HepG2 (cell line): ENCODE measurements around the gene MYO15A. TPM values are rescaled to one million over a fixed set of nuclear protein-coding genes. Genes with fewer than 3 reads are reported as not detected.
A peak's percentile ranks its signal among the peaks of the same experiment; 100 is the strongest.

Source experiments
- ATAC-seq: fragments of 200-7000 bp; cut with Tn5 transposase; 3 replicates; pipeline ENCODE4 v1.9.1; 2020; ENCODE audit warnings: mild to moderate bottlenecking, moderate library complexity
- BruUV-seq: library from RNA; stranded (reverse); fragments of 400-500 nt; replicated peaks from 2 replicates; lab custom pipeline; 2021; lab: Mats Ljungman, UMichigan
- CTCF ChIA-PET: fragments of 300-600 bp; formaldehyde crosslinking; extraction: SDS; loops from one replicate; lab custom pipeline; 2021; ENCODE audit warnings: low total read pairs, inconsistent platforms, low intra/inter-chr PET ratio; lab: Yijun Ruan, JAX
- POLR2A ChIA-PET: fragments of 350-600 bp; sonication (Branson Sonifier 250); formaldehyde crosslinking; loops from one replicate; lab custom pipeline; 2020; ENCODE audit warnings: antibody characterized with exemption, inconsistent platforms; lab: Yijun Ruan, JAX
- DNase-seq: peaks from one replicate; pipeline ENCODE4 v3.0.0-alpha.2; 2015; ENCODE audit warnings: low spot score
- FAIRE-seq: peaks from 3 replicates; lab custom pipeline; 2011; peaks lifted over from hg19 to GRCh38; lab: Jason Lieb, UNC
- H2AFZ ChIP-seq: one replicate; pipeline ENCODE4 v1.6.1; 2011; ENCODE audit warnings: low read length, inconsistent platforms
- H3K27ac ChIP-seq: fragments of 300-600 bp; 3 replicates; pipeline ENCODE4 v1.8.0; 2011; ENCODE audit warnings: mixed run types, mild to moderate bottlenecking, mixed read lengths, low read length, inconsistent platforms; ENCODE audit not compliant: insufficient read depth; ENCODE audit errors: extremely low read length
- H3K27me3 ChIP-seq, 2 experiments: fragments of 200-600 bp in 1 of 2; 2 replicates in 1 of 2; 3 replicates in 1 of 2; pipeline versions ENCODE4 v1.6.0 to v1.8.0; 2011; ENCODE audit warnings: low read length in 2 of 2, mild to moderate bottlenecking in 2 of 2, moderate library complexity in 2 of 2, inconsistent platforms in 1 of 2; ENCODE audit not compliant: insufficient read depth in 2 of 2, control insufficient read depth in 1 of 2
- H3K36me3 ChIP-seq, 2 experiments: fragments of 200-600 bp in 1 of 2; replicated peaks in 1 of 2; 2 replicates in 1 of 2; 3 replicates in 1 of 2; pipeline versions ENCODE4 v1.5.1 to v1.8.0; 2011; ENCODE audit warnings: low read length in 2 of 2, inconsistent platforms in 1 of 2; ENCODE audit not compliant: insufficient read depth in 2 of 2, control insufficient read depth in 1 of 2
- H3K4me1 ChIP-seq: 2 replicates; pipeline ENCODE4 v1.5.1; 2012; ENCODE audit warnings: low read length, inconsistent platforms; ENCODE audit not compliant: insufficient read depth
- H3K4me2 ChIP-seq: 2 replicates; pipeline ENCODE4 v1.6.0; 2011; ENCODE audit warnings: low read depth, low read length, inconsistent platforms
- H3K4me3 ChIP-seq, 3 experiments: fragments of 200-600 bp in 1 of 3; sonication (generic), shearing (Covaris generic) in 1 of 3; replicated peaks in 1 of 3; 2 replicates each; pipeline ENCODE4 v1.5.1; 2011 to 2016; ENCODE audit warnings: low read length in 3 of 3, inconsistent platforms in 2 of 3, low read depth in 2 of 3, mild to moderate bottlenecking in 2 of 3, control low read depth in 1 of 3, mixed read lengths in 1 of 3; ENCODE audit not compliant: insufficient read depth in 1 of 3
- H3K79me2 ChIP-seq: one replicate; pipeline ENCODE4 v1.6.1; 2011; ENCODE audit warnings: low read length, inconsistent platforms; ENCODE audit not compliant: insufficient read depth
- H3K9ac ChIP-seq: 2 replicates; pipeline ENCODE4 v1.6.0; 2011; ENCODE audit warnings: mild to moderate bottlenecking, low read depth, low read length, inconsistent platforms; ENCODE audit not compliant: insufficient read depth
- H3K9me3 ChIP-seq: 2 replicates; pipeline ENCODE4 v1.5.1; 2012; ENCODE audit warnings: mild to moderate bottlenecking, low read length
- H4K20me1 ChIP-seq: 2 replicates; pipeline ENCODE4 v1.6.0; 2011; ENCODE audit warnings: inconsistent platforms, mild to moderate bottlenecking, low read length, moderate library complexity; ENCODE audit not compliant: insufficient read depth
- ESRRA ChIP-seq: sonication (generic); formaldehyde crosslinking; IDR thresholded peaks from 2 replicates; pipeline ENCODE4 v1.5.1; 2020; ENCODE audit warnings: mild to moderate bottlenecking, low read depth, missing genetic modification reagents
- HNRNPL ChIP-seq: fragments of 200-400 bp; formaldehyde crosslinking; IDR thresholded peaks from 2 replicates; pipeline ENCODE4 v1.6.1; 2017; ENCODE audit warnings: mild to moderate bottlenecking, low read depth, low read length
- KMT2B ChIP-seq: IDR thresholded peaks from 2 replicates; pipeline ENCODE4 v1.6.1; 2016; ENCODE audit warnings: missing genetic modification reagents, missing compliant biosample characterization
- TOPORS ChIP-seq: sonication (generic); formaldehyde crosslinking; IDR thresholded peaks from 2 replicates; pipeline ENCODE4 v1.8.0; 2023; ENCODE audit warnings: mild to moderate bottlenecking, missing genetic modification reagents
- ZBTB46 ChIP-seq: sonication (generic); formaldehyde crosslinking; IDR thresholded peaks from 2 replicates; pipeline ENCODE4 v1.4.0; 2020; ENCODE audit warnings: mild to moderate bottlenecking, missing genetic modification reagents, borderline replicate concordance
- ZNF629 ChIP-seq: sonication (generic); formaldehyde crosslinking; conservative IDR thresholded peaks from 2 replicates; pipeline ENCODE4 v1.5.0; 2020; ENCODE audit warnings: missing genetic modification reagents
- WGBS: methylation state at CpG from one replicate; pipeline ENCODE4 v1.1.6; 2017; ENCODE audit warnings: low lambda C conversion rate; 5-methylcytosine and 5-hydroxymethylcytosine counted together
- in situ Hi-C: cut with HindIII; loops from 2 replicates; pipeline ENCODE4 v1.10.0; 2017; ENCODE audit warnings: low pct_unique_long_range_greater_than_20kb; ENCODE audit not compliant: extremely low pct_ligation_motif_present
- intact Hi-C: fragments of 100-400 bp; cut with micrococcal nuclease; formaldehyde crosslinking; loops from one replicate; pipeline ENCODE4 v1.10.0; 2022; ENCODE audit not compliant: unreplicated experiment
- polyA plus RNA-seq, 8 experiments: library from polyadenylated mRNA; depleted of rRNA in 3 of 8; stranded (reverse) in 7 of 8; unstranded in 1 of 8; fragments of >200 nt; fragmentation: Illumina TruSeq in 4 of 8; extraction: Trizol in 4 of 8; gene quantifications; 2 replicates each; pipeline versions ENCODE4 v1.2.1 to v1.2.3, GENCODE V29; 2011 to 2016; ENCODE audit warnings: low read depth in 4 of 8, missing spikeins in 1 of 8, mixed read lengths in 1 of 8; ENCODE audit not compliant: insufficient read depth in 1 of 8
- total RNA-seq, 5 experiments: library from RNA; depleted of rRNA; stranded (reverse); fragments of >200 nt; fragmentation: Illumina TruSeq; extraction: Trizol; gene quantifications; 2 replicates each; pipeline ENCODE4 v1.2.3, GENCODE V29; 2016; ENCODE audit warnings: low read depth in 1 of 5
- TF ChIP-seq, protein P1 (sequence below): sonication (generic); formaldehyde crosslinking; IDR thresholded peaks from 2 replicates; pipeline ENCODE4 v1.5.0; 2020; ENCODE audit warnings: missing genetic modification reagents
- TF ChIP-seq, protein P2 (sequence below): IDR thresholded peaks from 2 replicates; pipeline ENCODE4 v1.6.1; 2016; ENCODE audit warnings: missing compliant biosample characterization, missing genetic modification reagents, borderline replicate concordance

MYO15A gene
- total and polyA plus RNA-seq, 2 of the 13 experiments (the other 11 are each of a cell fraction or from before 2014, with no cell fraction given) = 0.07 to 0.20 TPM

GRCh38 chr17:18139092-18139491 is 30.5 kb downstream of the MYO15A start:
- DNase-seq (no peak), ATAC-seq (no peak), FAIRE-seq (no peak)
- CTCF ChIA-PET = no interaction called here
- H3K4me2 ChIP-seq = no peak overlapping the region
- 83% methylated on average over 2 of the region's 2 CpGs for WGBS
- H2AFZ ChIP-seq = no peak overlapping the region
- H3K9ac ChIP-seq = no peak overlapping the region
- in situ Hi-C loops = no loop called here
- no TSS peak for BruUV-seq
- H3K4me1 ChIP-seq = peaks cover 45% of the 10 kb centered on the region
- H3K36me3 ChIP-seq = no peaks in the 10 kb centered on the region
- H3K9me3 ChIP-seq = no peaks in the 10 kb centered on the region
- no peaks in the 10 kb centered on the region; the same call in 1 of the 2 replicates for H4K20me1 ChIP-seq
- TF ChIP-seq ZBTB46 (CRISPR knock-in tag) (no peak), TOPORS (no peak), ZNF629 (CRISPR knock-in tag) (peak; percentile 94), KMT2B (CRISPR knock-in tag) (no peak), ESRRA (CRISPR knock-in tag) (no peak), HNRNPL (no peak)
- TF ChIP-seq, protein P1, sequence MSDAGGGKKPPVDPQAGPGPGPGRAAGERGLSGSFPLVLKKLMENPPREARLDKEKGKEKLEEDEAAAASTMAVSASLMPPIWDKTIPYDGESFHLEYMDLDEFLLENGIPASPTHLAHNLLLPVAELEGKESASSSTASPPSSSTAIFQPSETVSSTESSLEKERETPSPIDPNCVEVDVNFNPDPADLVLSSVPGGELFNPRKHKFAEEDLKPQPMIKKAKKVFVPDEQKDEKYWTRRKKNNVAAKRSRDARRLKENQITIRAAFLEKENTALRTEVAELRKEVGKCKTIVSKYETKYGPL (CRISPR knock-in tag) = no peak
- TF ChIP-seq, protein P2, sequence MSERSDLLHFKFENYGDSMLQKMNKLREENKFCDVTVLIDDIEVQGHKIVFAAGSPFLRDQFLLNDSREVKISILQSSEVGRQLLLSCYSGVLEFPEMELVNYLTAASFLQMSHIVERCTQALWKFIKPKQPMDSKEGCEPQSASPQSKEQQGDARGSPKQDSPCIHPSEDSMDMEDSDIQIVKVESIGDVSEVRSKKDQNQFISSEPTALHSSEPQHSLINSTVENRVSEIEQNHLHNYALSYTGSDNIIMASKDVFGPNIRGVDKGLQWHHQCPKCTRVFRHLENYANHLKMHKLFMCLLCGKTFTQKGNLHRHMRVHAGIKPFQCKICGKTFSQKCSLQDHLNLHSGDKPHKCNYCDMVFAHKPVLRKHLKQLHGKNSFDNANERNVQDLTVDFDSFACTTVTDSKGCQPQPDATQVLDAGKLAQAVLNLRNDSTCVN (CRISPR knock-in tag) = no peak
- no peak overlapping the region for H3K27ac ChIP-seq
- peaks cover 0 to 2% of the 10 kb centered on the region in 2 experiments; a peak in 1 of 5 replicates for H3K27me3 ChIP-seq
- POLR2A ChIA-PET = no interaction called here
- no peaks in the 10 kb centered on the region for H3K79me2 ChIP-seq
- intact Hi-C loops = no loop called here
- H3K4me3 ChIP-seq = no peak overlapping the region
